NOMO-1 (cell line): Measurements from ENCODE around the gene SBF2.
"Not testable (repeated sequence)": the region's sequence is repeated elsewhere in the genome, so short reads cannot be mapped to it uniquely, and the experiment has no call there.

ENCODE experiments used
- DNase-seq, 2 experiments: peaks; one replicate each; lab custom pipeline; 2025; ENCODE audit not compliant: unreplicated experiment in 2 of 2; lab: John Stamatoyannopoulos, UW

Gene SBF2

GRCh38 chr11:10208131-10208575 is 85.9 kb downstream of the SBF2 start:
- DNase-seq: peak; percentile 11 to 48

- no peak for DNase-seq
Observed at GRCh38 chr11:10205928-10206327, 88.1 kb downstream of the SBF2 start.

- no peak for DNase-seq
Observed at GRCh38 chr11:10204021-10204420, 90.0 kb downstream of the SBF2 start.

GRCh38 chr11:10201343-10201742 is 92.7 kb downstream of the SBF2 start:
- DNase-seq: no peak

- DNase-seq: no peak
Observed at GRCh38 chr11:10197091-10197490, 96.9 kb downstream of the SBF2 start.

GRCh38 chr11:10192036-10192435 is 102.0 kb downstream of the SBF2 start:
- DNase-seq: no peak

- DNase-seq: peak in 1 of 2 experiments; percentile 26
Observed at GRCh38 chr11:10181811-10182210, 112.2 kb downstream of the SBF2 start.

GRCh38 chr11:10164621-10165020 is 129.4 kb downstream of the SBF2 start:
- DNase-seq: no peak

GRCh38 chr11:10162222-10162621 is 131.8 kb downstream of the SBF2 start:
- no peak for DNase-seq

GRCh38 chr11:10160350-10160749 is 133.7 kb downstream of the SBF2 start:
- DNase-seq: no peak

- no peak for DNase-seq
Observed at GRCh38 chr11:10158461-10158860, 135.6 kb downstream of the SBF2 start.

GRCh38 chr11:10155793-10156490 is 138.1 kb downstream of the SBF2 start:
- DNase-seq: no peak

GRCh38 chr11:10150800-10151199 is 143.2 kb downstream of the SBF2 start:
- no peak for DNase-seq

GRCh38 chr11:10149553-10149952 is 144.5 kb downstream of the SBF2 start:
- DNase-seq: no peak

- DNase-seq: no peak
Observed at GRCh38 chr11:10147195-10147594, 146.8 kb downstream of the SBF2 start.

- DNase-seq: no peak
Observed at GRCh38 chr11:10144954-10145353, 149.1 kb downstream of the SBF2 start.

GRCh38 chr11:10139656-10140055 is 154.4 kb downstream of the SBF2 start:
- DNase-seq: no peak

- no peak for DNase-seq
Observed at GRCh38 chr11:10139143-10139542, 154.9 kb downstream of the SBF2 start.

- DNase-seq: no peak
Observed at GRCh38 chr11:10134975-10135481, 159.0 kb downstream of the SBF2 start.

- not testable (repeated sequence) for DNase-seq
Observed at GRCh38 chr11:10134226-10134625, 159.8 kb downstream of the SBF2 start.

- DNase-seq: not testable (repeated sequence)
Observed at GRCh38 chr11:10133251-10133650, 160.8 kb downstream of the SBF2 start.

GRCh38 chr11:10130875-10131274 is 163.1 kb downstream of the SBF2 start:
- no peak for DNase-seq

GRCh38 chr11:10129184-10129583 is 164.8 kb downstream of the SBF2 start:
- DNase-seq: not testable (repeated sequence)
